ENCODE measurements around the gene DVL2. TPM values are rescaled to one million over a fixed set of nuclear protein-coding genes. Genes with fewer than 3 reads are reported as not detected.

Gene DVL2
- total and polyA plus RNA-seq, 8 donors: 36.9 to 59.7 (median 52.3) TPM

GRCh38 chr17:7228920-7229319 is 5.4 kb downstream of the DVL2 start:
- DNase-seq (no peak), ATAC-seq (no peak)
- TF ChIP-seq CTCF (IDR thresholded peaks at IDR 0.05): no peak
- Histone ChIP-seq H3K36me3 (peaks cover 0 to 68% of the 10 kb centered on the region in 2 donors), H3K4me3 (no peak overlapping the region), H3K27me3 (no peaks in the 10 kb centered on the region), H3K27ac (no peak overlapping the region), H3K9me3 (no peaks in the 10 kb centered on the region), H3K4me1 (peaks cover 7 to 24% of the 10 kb centered on the region in 2 donors)
- intact Hi-C loops (cut with DNase I): no loop called here

GRCh38 chr17:7226721-7227710 is 7.3 kb downstream of the DVL2 start:
- Histone ChIP-seq H3K9me3 (no peaks in the 10 kb centered on the region), H3K27me3 (no peaks in the 10 kb centered on the region), H3K36me3 (peaks cover 0 to 87% of the 10 kb centered on the region in 2 donors), H3K27ac (no peak overlapping the region), H3K4me3 (no peak overlapping the region), H3K4me1 (peaks cover 0 to 7% of the 10 kb centered on the region in 2 donors)
- intact Hi-C loops (cut with DNase I): no loop called here
- no peak for TF ChIP-seq CTCF (IDR thresholded peaks at IDR 0.05)
- ATAC-seq (no peak), DNase-seq (no peak)

GRCh38 chr17:7225711-7226331 is 8.5 kb downstream of the DVL2 start:
- intact Hi-C loops (cut with DNase I): no loop called here
- H3K9me3 ChIP-seq: no peaks in the 10 kb centered on the region
- no peaks in the 10 kb centered on the region for H3K27me3 ChIP-seq
- H3K4me3 ChIP-seq: no peak overlapping the region
- no peak overlapping the region for H3K27ac ChIP-seq
- peaks cover 0 to 99% of the 10 kb centered on the region in 2 donors for H3K36me3 ChIP-seq
- no peak for TF ChIP-seq CTCF (IDR thresholded peaks at IDR 0.05)
- peaks cover 8 to 14% of the 10 kb centered on the region in 2 donors for H3K4me1 ChIP-seq
- ATAC-seq: no peak
- DNase-seq: no peak

- intact Hi-C loops (cut with DNase I): no loop called here
- H3K27ac ChIP-seq: no peak overlapping the region
- H3K36me3 ChIP-seq: peaks cover 0 to 90% of the 10 kb centered on the region in 2 donors
- H3K4me1 ChIP-seq: peaks cover 12 to 20% of the 10 kb centered on the region in 2 donors
- DNase-seq (no peak), ATAC-seq (no peak)
- TF ChIP-seq CTCF (IDR thresholded peaks at IDR 0.05): no peak
- no peaks in the 10 kb centered on the region for H3K27me3 ChIP-seq
- H3K9me3 ChIP-seq: no peaks in the 10 kb centered on the region
- no peak overlapping the region for H3K4me3 ChIP-seq
These were observed 9.6 kb downstream of the DVL2 start for GRCh38 chr17:7224661-7225111.

GRCh38 chr17:7224110-7224509 is 10.2 kb downstream of the DVL2 start:
- intact Hi-C loops (cut with DNase I): no loop called here
- peaks cover 16 to 25% of the 10 kb centered on the region in 2 donors for H3K4me1 ChIP-seq
- TF ChIP-seq CTCF (IDR thresholded peaks at IDR 0.05): no peak
- H3K36me3 ChIP-seq: peaks cover 0 to 84% of the 10 kb centered on the region in 2 donors
- H3K4me3 ChIP-seq: no peak overlapping the region
- no peak for ATAC-seq
- DNase-seq: no peak
- no peaks in the 10 kb centered on the region for H3K9me3 ChIP-seq
- H3K27ac ChIP-seq: no peak overlapping the region
- H3K27me3 ChIP-seq: no peaks in the 10 kb centered on the region

Data from left lung (tissue), 10 donors.